Measurements from ENCODE around the gene HLCS.
"Not testable (repeated sequence)": the region's sequence is repeated elsewhere in the genome, so short reads cannot be mapped to it uniquely, and the experiment has no call there.

The HLCS gene

GRCh38 chr21:36816026-36816425, 150.4 kb downstream of the HLCS start:
- DNase-seq (ENCODE audit: low read depth in 4 of 4, low spot score in 1 of 4), result not testable (repeated sequence)

GRCh38 chr21:36815284-36815683, 151.2 kb downstream of the HLCS start:
- DNase-seq (ENCODE audit: low read depth in 4 of 4, low spot score in 1 of 4), result no peak

- DNase-seq (ENCODE audit: low read depth in 4 of 4, low spot score in 1 of 4), result no peak
Measured at GRCh38 chr21:36813052-36813451, 153.4 kb downstream of the HLCS start.

- DNase-seq (ENCODE audit: low read depth in 4 of 4, low spot score in 1 of 4), result no peak
Measured at GRCh38 chr21:36811762-36812161, 154.7 kb downstream of the HLCS start.

GRCh38 chr21:36810443-36810842, 156.0 kb downstream of the HLCS start:
- no peak for DNase-seq (ENCODE audit: low read depth in 4 of 4, low spot score in 1 of 4)

- no peak for DNase-seq (ENCODE audit: low read depth in 4 of 4, low spot score in 1 of 4)
Measured at GRCh38 chr21:36807422-36807928, 159.0 kb downstream of the HLCS start.

GRCh38 chr21:36806103-36806502, 160.4 kb downstream of the HLCS start:
- no peak for DNase-seq (ENCODE audit: low read depth in 4 of 4, low spot score in 1 of 4)

GRCh38 chr21:36804874-36805611, 161.4 kb downstream of the HLCS start:
- DNase-seq (ENCODE audit: low read depth in 4 of 4, low spot score in 1 of 4), result no peak

GRCh38 chr21:36803816-36804439, 162.5 kb downstream of the HLCS start:
- no peak for DNase-seq (ENCODE audit: low read depth in 4 of 4, low spot score in 1 of 4)

GRCh38 chr21:36803051-36803645, 163.3 kb downstream of the HLCS start:
- DNase-seq (ENCODE audit: low read depth in 4 of 4, low spot score in 1 of 4), result no peak

- DNase-seq (ENCODE audit: low read depth in 4 of 4, low spot score in 1 of 4), result no peak
Measured at GRCh38 chr21:36800734-36801133, 165.7 kb downstream of the HLCS start.

GRCh38 chr21:36799869-36800268, 166.6 kb downstream of the HLCS start:
- DNase-seq (ENCODE audit: low read depth in 4 of 4, low spot score in 1 of 4), result no peak

GRCh38 chr21:36798491-36798890, 168.0 kb downstream of the HLCS start:
- DNase-seq (ENCODE audit: low read depth in 4 of 4, low spot score in 1 of 4), result no peak

- no peak for DNase-seq (ENCODE audit: low read depth in 4 of 4, low spot score in 1 of 4)
Measured at GRCh38 chr21:36796070-36796469, 170.4 kb downstream of the HLCS start.

- no peak for DNase-seq (ENCODE audit: low read depth in 4 of 4, low spot score in 1 of 4)
Measured at GRCh38 chr21:36792505-36792967, 173.9 kb downstream of the HLCS start.

GRCh38 chr21:36791695-36792470, 174.6 kb downstream of the HLCS start:
- DNase-seq (ENCODE audit: low read depth in 4 of 4, low spot score in 1 of 4), result no peak

- DNase-seq (ENCODE audit: low read depth in 4 of 4, low spot score in 1 of 4), result no peak
Measured at GRCh38 chr21:36791180-36791579, 175.3 kb downstream of the HLCS start.

- DNase-seq (ENCODE audit: low read depth in 4 of 4, low spot score in 1 of 4), result no peak
Measured at GRCh38 chr21:36790616-36791015, 175.9 kb downstream of the HLCS start.

- DNase-seq (ENCODE audit: low read depth in 4 of 4, low spot score in 1 of 4), result no peak
Measured at GRCh38 chr21:36788120-36788638, 178.3 kb downstream of the HLCS start.

GRCh38 chr21:36786186-36786585, 180.3 kb downstream of the HLCS start:
- no peak for DNase-seq (ENCODE audit: low read depth in 4 of 4, low spot score in 1 of 4)

GRCh38 chr21:36785615-36786014, 180.9 kb downstream of the HLCS start:
- DNase-seq (ENCODE audit: low read depth in 4 of 4, low spot score in 1 of 4), result no peak
